Measurements from ENCODE around the gene ADARB2.

DNA sequence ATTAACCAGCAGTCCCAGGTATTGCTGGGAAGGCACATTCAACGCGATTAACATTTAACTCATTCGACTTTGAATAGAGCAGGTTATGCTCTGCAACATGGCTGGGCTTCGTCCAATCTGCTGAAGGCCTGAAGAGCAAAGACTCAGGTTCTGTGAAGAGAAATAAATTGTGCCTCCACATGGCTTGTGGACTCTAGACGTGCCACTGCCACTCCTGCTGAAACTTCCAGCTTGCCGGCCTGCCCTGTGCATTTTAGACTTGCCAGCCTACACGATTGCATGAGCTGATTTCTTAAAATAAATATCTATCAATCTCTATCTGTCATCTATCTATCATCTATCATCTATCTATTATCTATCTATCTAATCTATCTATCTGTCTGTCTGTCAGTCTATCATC lies 543.2 kb downstream of the ADARB2 start:
- TF ChIP-seq, protein P1, sequence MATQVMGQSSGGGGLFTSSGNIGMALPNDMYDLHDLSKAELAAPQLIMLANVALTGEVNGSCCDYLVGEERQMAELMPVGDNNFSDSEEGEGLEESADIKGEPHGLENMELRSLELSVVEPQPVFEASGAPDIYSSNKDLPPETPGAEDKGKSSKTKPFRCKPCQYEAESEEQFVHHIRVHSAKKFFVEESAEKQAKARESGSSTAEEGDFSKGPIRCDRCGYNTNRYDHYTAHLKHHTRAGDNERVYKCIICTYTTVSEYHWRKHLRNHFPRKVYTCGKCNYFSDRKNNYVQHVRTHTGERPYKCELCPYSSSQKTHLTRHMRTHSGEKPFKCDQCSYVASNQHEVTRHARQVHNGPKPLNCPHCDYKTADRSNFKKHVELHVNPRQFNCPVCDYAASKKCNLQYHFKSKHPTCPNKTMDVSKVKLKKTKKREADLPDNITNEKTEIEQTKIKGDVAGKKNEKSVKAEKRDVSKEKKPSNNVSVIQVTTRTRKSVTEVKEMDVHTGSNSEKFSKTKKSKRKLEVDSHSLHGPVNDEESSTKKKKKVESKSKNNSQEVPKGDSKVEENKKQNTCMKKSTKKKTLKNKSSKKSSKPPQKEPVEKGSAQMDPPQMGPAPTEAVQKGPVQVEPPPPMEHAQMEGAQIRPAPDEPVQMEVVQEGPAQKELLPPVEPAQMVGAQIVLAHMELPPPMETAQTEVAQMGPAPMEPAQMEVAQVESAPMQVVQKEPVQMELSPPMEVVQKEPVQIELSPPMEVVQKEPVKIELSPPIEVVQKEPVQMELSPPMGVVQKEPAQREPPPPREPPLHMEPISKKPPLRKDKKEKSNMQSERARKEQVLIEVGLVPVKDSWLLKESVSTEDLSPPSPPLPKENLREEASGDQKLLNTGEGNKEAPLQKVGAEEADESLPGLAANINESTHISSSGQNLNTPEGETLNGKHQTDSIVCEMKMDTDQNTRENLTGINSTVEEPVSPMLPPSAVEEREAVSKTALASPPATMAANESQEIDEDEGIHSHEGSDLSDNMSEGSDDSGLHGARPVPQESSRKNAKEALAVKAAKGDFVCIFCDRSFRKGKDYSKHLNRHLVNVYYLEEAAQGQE (IDR thresholded peaks at IDR 0.05; ENCODE audit: low read depth) = no peak
- TF ChIP-seq EP300 (IDR thresholded peaks at IDR 0.05; ENCODE audit: borderline replicate concordance) (no peak), TAF1 (IDR thresholded peaks at IDR 0.05; ENCODE audit: low read depth) (no peak), EGR1 (IDR thresholded peaks at IDR 0.05) (no peak), YY1 (IDR thresholded peaks at IDR 0.05; ENCODE audit: low read depth) (no peak), RAD21 (IDR thresholded peaks at IDR 0.05; ENCODE audit: low read depth) (no peak), TCF12 (IDR thresholded peaks at IDR 0.05; ENCODE audit: low read depth) (no peak), TEAD4 (IDR thresholded peaks at IDR 0.05) (no peak), NFIC (IDR thresholded peaks at IDR 0.05) (no peak), CEBPB (IDR thresholded peaks at IDR 0.05) (no peak), CREB1 (IDR thresholded peaks at IDR 0.05; ENCODE audit: low read depth) (no peak)
- TF ChIP-seq, protein P2, sequence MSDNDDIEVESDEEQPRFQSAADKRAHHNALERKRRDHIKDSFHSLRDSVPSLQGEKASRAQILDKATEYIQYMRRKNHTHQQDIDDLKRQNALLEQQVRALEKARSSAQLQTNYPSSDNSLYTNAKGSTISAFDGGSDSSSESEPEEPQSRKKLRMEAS (IDR thresholded peaks at IDR 0.05) = no peak
- TF ChIP-seq, protein P3, sequence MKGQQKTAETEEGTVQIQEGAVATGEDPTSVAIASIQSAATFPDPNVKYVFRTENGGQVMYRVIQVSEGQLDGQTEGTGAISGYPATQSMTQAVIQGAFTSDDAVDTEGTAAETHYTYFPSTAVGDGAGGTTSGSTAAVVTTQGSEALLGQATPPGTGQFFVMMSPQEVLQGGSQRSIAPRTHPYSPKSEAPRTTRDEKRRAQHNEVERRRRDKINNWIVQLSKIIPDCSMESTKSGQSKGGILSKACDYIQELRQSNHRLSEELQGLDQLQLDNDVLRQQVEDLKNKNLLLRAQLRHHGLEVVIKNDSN (IDR thresholded peaks at IDR 0.05) = no peak

Data from Ishikawa (cell line).